ENCODE results near the gene HOXD10.

Gene HOXD10

GRCh38 chr2:176082824-176083751 lies 33.5 kb upstream of the HOXD10 start:
- DNase-seq (ENCODE audit: low spot score): no peak

- no peak for DNase-seq (ENCODE audit: low spot score)
These were observed 32.7 kb upstream of the HOXD10 start, which contains the start of gene EVX2 for GRCh38 chr2:176083796-176084261. EVX2 (minus strand) TSS chr2:176083962; CDS start chr2:176083776, 186 bp downstream.

GRCh38 chr2:176084611-176085119 lies 31.9 kb upstream of the HOXD10 start:
- DNase-seq (ENCODE audit: low spot score): no peak

GRCh38 chr2:176085120-176085788 lies 31.3 kb upstream of the HOXD10 start:
- no peak for DNase-seq (ENCODE audit: low spot score)

DNA sequence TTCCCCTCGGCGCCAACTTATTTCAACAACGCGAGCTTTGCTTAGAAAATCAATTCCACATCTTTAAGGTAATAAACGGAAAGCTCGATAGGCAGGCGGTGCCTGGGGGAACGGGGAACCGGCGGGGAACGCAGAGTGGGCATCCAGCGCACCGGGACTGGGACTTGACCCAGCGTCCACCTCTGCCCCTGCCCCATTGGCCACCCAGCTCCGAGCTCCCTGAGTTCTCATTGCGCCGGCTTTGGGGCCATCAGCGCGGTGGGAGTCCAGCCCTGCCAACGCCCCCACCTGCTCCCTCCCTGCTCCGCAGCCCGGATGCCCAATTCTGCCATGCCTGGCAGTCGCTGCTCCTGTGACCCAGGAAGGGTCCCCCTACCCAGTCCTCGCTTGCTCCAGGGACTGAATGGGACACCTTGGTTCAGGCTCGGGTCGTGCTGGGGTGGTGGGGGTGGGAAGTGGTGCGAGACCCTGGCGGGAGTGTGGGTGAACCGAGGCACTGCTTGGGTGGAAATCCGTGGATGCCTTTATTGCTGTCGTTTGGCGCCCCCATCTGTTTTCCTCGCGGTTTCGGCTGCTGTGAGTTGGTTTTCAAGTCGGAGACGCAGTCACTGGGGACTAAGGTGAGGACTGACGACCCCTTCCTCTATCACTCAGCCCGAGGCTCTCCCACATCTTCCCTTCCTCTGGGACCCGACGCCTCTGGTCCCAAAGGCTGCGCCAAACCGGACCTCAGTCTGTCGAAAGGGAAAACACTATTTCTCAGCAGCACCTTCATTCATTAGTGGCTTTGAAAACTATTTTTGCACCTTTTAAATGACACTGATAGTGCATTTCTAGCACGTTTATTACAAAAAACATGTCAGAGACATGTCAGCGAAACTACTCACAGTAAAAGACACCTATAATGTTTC lies 30.5 kb upstream of the HOXD10 start:
- DNase-seq (ENCODE audit: low spot score): no peak

DNA sequence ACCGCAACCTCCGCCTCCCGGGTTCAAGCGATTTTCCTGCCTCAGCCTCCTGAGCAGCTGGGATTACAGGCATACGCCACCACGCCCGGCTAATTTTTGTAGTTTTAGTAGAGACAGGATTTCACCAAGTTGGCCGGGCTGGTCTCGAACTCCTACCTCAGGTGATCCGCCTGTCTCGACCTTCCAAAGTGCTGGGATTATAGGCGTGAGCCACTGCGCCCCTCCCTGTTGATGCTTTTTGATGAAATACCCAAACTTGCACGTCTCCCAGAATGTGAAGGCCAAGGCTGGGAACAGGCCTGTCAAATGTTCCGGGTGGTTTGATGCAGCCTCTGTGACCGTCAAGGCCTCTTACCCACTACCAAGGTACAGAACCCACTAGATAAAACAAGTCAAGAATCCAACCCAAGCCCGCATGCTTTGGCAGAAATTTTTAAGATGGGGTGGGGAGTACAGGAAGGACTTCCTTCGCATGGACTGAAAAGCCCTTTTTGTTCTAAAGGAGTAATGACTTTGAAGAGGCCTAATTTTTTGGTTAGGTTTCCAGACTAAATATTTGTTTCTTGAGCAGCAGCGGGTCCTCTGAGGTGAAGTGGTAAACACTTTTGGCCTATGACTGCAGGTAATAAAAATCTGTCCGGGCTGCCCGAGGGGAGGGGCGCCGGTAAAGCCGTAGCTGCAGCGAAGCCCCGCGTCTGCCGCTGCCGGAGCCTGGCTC lies 29.1 kb upstream of the HOXD10 start:
- DNase-seq (ENCODE audit: low spot score): no peak

- peak; percentile 14 for DNase-seq (ENCODE audit: low spot score)
These were observed 28.3 kb upstream of the HOXD10 start for GRCh38 chr2:176088048-176088936.

GRCh38 chr2:176088937-176089842 lies 27.4 kb upstream of the HOXD10 start:
- no peak for DNase-seq (ENCODE audit: low spot score)

DNA sequence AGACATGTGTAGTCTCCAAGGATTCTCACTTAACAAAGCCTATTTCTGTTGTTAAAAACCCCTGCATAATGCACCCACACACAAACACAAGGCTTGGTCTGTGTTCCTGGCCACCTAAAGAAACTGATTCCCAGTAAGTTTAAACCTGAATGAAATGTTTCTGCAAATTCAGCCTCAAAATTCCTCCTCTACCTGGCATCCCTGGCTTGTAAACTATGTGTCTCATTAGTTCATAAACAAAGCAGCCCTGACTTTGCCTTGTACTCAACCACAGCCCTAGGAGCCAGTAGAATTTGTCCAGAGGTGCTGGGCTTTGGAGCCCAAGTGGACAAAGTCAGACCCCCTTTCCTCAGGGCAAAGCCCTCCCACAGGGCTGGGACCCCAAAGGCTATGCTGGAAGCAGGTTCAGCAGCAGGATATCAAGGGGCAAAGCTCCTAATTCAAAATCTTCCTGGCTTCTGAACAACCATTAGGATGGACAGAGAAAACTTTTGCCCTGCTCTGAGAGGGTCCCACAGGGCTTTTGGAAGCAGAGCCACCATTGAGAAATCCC lies 26.7 kb upstream of the HOXD10 start:
- DNase-seq (ENCODE audit: low spot score): no peak

- DNase-seq (ENCODE audit: low spot score): no peak
These were observed 25.7 kb upstream of the HOXD10 start for GRCh38 chr2:176090862-176091261.

DNA sequence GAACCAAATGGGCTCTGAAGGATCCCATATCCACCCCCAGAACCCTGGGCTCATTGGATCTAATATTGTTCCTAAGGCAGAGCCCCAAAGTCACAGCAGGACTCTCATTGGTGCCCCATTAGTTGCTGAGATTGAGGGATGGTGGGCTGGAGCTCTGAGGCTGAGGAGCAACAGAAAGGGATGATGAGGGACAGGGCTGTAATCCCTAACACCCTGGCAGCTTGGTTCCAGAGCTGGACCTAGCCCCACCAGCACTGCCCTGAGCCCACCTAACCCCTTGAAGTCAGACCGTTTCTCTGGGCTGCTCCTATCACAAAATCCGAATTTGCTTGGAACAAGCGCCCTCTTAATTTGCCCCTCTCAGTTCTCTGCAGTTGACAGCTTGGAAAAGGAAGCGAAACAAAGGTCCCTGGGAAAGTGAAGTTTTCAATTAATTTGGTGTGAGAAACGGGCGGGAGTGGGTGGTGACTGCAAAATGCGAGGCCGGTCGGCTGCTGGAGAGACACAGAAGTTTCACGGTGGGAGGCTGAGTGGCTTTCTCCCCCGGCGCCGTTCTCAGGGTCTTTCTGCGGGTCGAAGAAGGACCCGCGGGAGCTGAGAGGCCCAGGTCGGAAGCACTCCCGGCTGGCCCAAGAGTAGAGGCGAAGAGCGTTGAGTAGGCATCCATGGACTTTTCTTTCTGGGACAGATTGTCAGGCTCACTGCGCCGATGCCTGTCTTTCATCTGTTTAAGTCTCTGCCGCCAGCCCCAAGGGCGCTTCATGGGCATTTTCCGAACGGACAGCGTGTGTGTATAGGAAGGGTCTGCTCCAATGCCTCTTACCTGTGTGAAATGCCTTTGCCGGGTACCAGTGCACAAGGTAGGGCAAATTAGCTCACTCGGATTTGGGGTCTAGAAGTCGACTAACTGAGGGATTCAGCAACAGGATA lies 25.0 kb upstream of the HOXD10 start:
- DNase-seq (ENCODE audit: low spot score): no peak

- no peak for DNase-seq (ENCODE audit: low spot score)
These were observed 24.1 kb upstream of the HOXD10 start, which contains the start of gene HOXD13 for GRCh38 chr2:176092270-176093144. HOXD13 (plus strand) TSS chr2:176092721; CDS start chr2:176092891, 170 bp downstream.

DNA sequence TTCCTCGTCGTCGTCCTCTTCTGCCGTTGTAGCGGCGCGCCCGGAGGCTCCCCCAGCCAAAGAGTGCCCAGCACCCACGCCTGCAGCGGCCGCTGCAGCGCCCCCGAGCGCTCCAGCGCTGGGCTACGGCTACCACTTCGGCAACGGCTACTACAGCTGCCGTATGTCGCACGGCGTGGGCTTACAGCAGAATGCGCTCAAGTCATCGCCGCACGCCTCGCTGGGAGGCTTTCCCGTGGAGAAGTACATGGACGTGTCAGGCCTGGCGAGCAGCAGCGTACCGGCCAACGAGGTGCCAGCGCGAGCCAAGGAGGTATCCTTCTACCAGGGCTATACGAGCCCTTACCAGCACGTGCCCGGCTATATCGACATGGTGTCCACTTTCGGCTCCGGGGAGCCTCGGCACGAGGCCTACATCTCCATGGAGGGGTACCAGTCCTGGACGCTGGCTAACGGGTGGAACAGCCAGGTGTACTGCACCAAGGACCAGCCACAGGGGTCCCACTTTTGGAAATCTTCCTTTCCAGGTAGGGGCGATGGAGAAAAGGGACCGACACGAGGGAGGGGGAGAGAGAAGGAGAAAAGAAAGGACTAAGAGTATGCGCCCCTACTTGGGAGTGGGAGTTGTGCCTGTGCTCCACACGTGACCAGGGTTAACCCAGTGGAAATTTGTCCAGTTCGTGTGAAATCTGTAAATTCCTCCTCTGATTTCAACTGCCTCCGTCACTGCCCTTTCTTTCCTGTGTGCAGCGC lies 23.3 kb upstream of the HOXD10 start:
- DNase-seq (ENCODE audit: low spot score): no peak

DNA sequence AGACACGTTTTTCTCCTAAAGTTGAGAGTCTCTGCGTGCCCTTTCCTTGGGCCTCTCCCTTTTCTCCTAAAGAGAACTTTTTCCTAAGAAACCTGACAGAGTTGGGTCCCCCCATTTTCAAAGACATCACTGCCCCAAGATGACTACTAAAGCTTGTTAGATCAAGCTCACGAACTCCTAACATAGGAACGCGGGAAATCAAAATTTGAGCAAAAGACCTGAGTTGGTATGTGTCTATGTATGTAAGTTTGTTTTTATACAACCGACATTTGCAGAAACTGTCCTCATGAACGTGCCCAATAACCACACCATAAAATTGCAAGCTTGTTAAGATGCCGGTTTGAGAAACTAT lies 22.7 kb upstream of the HOXD10 start:
- no peak for DNase-seq (ENCODE audit: low spot score)

GRCh38 chr2:176094349-176094748 lies 22.2 kb upstream of the HOXD10 start:
- no peak for DNase-seq (ENCODE audit: low spot score)

DNA sequence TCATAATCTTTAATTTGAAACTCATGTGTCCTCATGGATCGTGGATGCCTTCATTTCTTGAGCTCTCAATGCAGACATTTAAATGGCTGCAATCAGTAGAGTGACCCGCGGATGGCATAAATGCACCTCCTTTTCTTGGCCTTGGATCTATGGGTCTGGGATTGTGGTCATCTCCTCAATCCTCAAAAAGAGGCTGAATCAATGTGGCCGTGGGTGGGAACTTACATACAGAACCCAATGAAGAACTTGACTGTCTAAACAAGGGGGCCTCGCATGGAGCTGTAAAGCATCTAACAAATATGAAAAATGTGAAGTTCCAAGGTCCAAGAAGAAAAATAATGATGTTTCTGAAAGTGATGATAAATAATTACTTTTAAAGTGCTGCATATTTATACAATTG lies 21.2 kb upstream of the HOXD10 start:
- DNase-seq (ENCODE audit: low spot score): no peak

Data from CD4-positive, alpha-beta T cell treated with Interleukin-15 for 4 hours (primary cell).